Transverse colon (tissue), 4 donors: Measurements from ENCODE around the gene PTN. TPM values are rescaled to one million over a fixed set of nuclear protein-coding genes. Genes with fewer than 3 reads are reported as not detected.

ENCODE experiments used
- DNase-seq: peaks from one replicate; pipeline ENCODE4 v3.0.0-alpha.2; 2019
- H3K27ac ChIP-seq, 4 donors: fragments of 200-600 bp; sonication (generic); 2 replicates each; pipeline ENCODE4 v1.5.1; 2016 to 2018; ENCODE audit warnings: inconsistent platforms in 4 of 4
- H3K27me3 ChIP-seq: fragments of 200-600 bp; sonication (generic); 2 replicates; pipeline ENCODE4 v1.5.1; 2017; ENCODE audit warnings: inconsistent platforms
- H3K36me3 ChIP-seq, 4 donors: fragments of 200-600 bp; sonication (generic); 2 replicates each; pipeline ENCODE4 v1.5.1; 2017 to 2019; ENCODE audit warnings: inconsistent platforms in 4 of 4
- H3K4me1 ChIP-seq, 4 donors: fragments of 200-600 bp; sonication (generic); 2 replicates each; pipeline ENCODE4 v1.5.1; 2017 to 2020; ENCODE audit warnings: inconsistent platforms in 4 of 4
- H3K4me3 ChIP-seq, 4 donors: fragments of 200-600 bp; sonication (generic); 1 replicate in 1 of 4; 2 replicates in 3 of 4; pipeline versions ENCODE4 v1.5.1 to v1.6.1; 2017 to 2019; ENCODE audit warnings: inconsistent platforms in 4 of 4
- H3K9me3 ChIP-seq, 2 donors: fragments of 200-600 bp; sonication (generic); 2 replicates each; pipeline ENCODE4 v1.5.1; 2017 to 2019; ENCODE audit warnings: inconsistent platforms in 2 of 2
- CTCF ChIP-seq, 5 experiments: fragments of 200-600 bp in 3 of 5; fragments of 450-650 bp in 2 of 5; sonication (generic) in 3 of 5; IDR thresholded peaks; 1 replicate in 2 of 5; 2 replicates in 3 of 5; pipeline ENCODE4 v1.5.1; 2016 to 2017; ENCODE audit warnings: antibody characterized with exemption in 5 of 5, inconsistent platforms in 3 of 5, mild to moderate bottlenecking in 2 of 5, moderate library complexity in 1 of 5
- EP300 ChIP-seq: sonication (generic); formaldehyde crosslinking; IDR thresholded peaks from one replicate; pipeline ENCODE4 v1.6.1; 2017; ENCODE audit warnings: antibody characterized with exemption, low read depth
- POLR2A ChIP-seq: fragments of 450-650 bp; IDR thresholded peaks from one replicate; pipeline ENCODE4 v1.6.1; 2016; ENCODE audit warnings: antibody characterized with exemption, mild to moderate bottlenecking, moderate library complexity
- POLR2AphosphoS5 ChIP-seq, 3 donors: sonication (generic); formaldehyde crosslinking; IDR thresholded peaks; one replicate each; pipeline ENCODE4 v1.6.1; 2016; ENCODE audit warnings: antibody characterized with exemption in 3 of 3
- WGBS, 2 donors: methylation state at CpG; one replicate each; pipeline ENCODE4 v1.1.5; 2018; ENCODE audit warnings: low coverage in 1 of 2; 5-methylcytosine and 5-hydroxymethylcytosine counted together
- in situ Hi-C, 4 donors: fragments of 200-750 bp; cut with MboI; loops; one replicate each; pipeline versions ENCODE4 v1.15.0 to v1.15.1; 2017; ENCODE audit warnings: low sequenced_read_pairs in 3 of 4, low pct_ligation_motif_present in 1 of 4, low pct_unique_long_range_greater_than_20kb in 1 of 4
- intact Hi-C: fragments of 100-400 bp; cut with DNase I; formaldehyde crosslinking; loops from one replicate; pipeline ENCODE4 v1.15.1; 2023; ENCODE audit warnings: low total_unique reads
- total RNA-seq, 4 donors: library from RNA; depleted of rRNA; stranded (reverse); fragments of >200 nt; gene quantifications; one replicate each; pipeline ENCODE4 v1.1.0, GENCODE V29; 2016

Gene PTN
- total RNA-seq, 4 donors from 2014 or later = 3.0 to 6.4 (median 3.8) TPM

GRCh38 chr7:137304165-137304564, 39.4 kb downstream of the PTN start:
- in situ Hi-C loops (no loop called here), intact Hi-C loops (no loop called here)
- TF ChIP-seq POLR2A (no peak), CTCF (IDR thresholded peaks at IDR 0.05) (no peak), POLR2AphosphoS5 (IDR thresholded peaks at IDR 0.05) (no peak), EP300 (no peak)
- H3K27ac ChIP-seq = no peak overlapping the region
- H3K27me3 ChIP-seq = no peaks in the 10 kb centered on the region
- H3K4me1 ChIP-seq = no peaks in the 10 kb centered on the region
- no peak overlapping the region for H3K4me3 ChIP-seq
- DNase-seq = no peak
- H3K36me3 ChIP-seq = no peaks in the 10 kb centered on the region
- WGBS, 2 donors = 67 to 68% methylated on average over 1 of the region's 1 CpG
- H3K9me3 ChIP-seq = no peaks in the 10 kb centered on the region

- Histone ChIP-seq H3K27me3 (no peaks in the 10 kb centered on the region), H3K4me1 (no peaks in the 10 kb centered on the region), H3K27ac (no peak overlapping the region), H3K4me3 (no peak overlapping the region), H3K36me3 (no peaks in the 10 kb centered on the region), H3K9me3 (no peaks in the 10 kb centered on the region)
- TF ChIP-seq EP300 = no peak
- no peak for TF ChIP-seq POLR2AphosphoS5 (IDR thresholded peaks at IDR 0.05)
- no peak for TF ChIP-seq POLR2A
- no peak for TF ChIP-seq CTCF (IDR thresholded peaks at IDR 0.05)
- in situ Hi-C loops (no loop called here), intact Hi-C loops (no loop called here)
- 54 to 60% methylated on average over 2 of the region's 2 CpGs for WGBS, 2 donors
- DNase-seq = no peak
Measured at GRCh38 chr7:137302081-137302480, 41.5 kb downstream of the PTN start.

DNA sequence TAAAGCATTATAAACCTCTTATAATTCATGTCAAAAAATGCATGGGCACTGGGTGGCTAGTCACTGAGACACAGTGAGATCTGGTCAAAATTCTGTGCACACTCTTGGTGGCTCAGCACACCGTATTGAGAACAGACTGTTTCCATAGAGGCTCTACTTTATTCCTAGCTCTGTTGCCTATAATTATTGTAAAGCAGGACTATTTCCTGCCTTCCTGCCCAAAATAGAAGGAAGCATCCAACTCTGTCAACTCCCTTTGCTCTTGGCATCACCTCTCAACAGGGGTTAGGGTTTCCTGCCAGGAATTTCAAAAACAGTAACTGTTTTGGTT, 45.1 kb downstream of the PTN start:
- in situ Hi-C loops = no loop called here

GRCh38 chr7:137297551-137298463, 45.7 kb downstream of the PTN start:
- no peak overlapping the region for H3K4me3 ChIP-seq
- intact Hi-C loops (no loop called here), in situ Hi-C loops (no loop called here)
- H3K27me3 ChIP-seq = no peaks in the 10 kb centered on the region
- no peaks in the 10 kb centered on the region for H3K4me1 ChIP-seq
- TF ChIP-seq EP300 (no peak), POLR2A (no peak), CTCF (IDR thresholded peaks at IDR 0.05) (no peak), POLR2AphosphoS5 (IDR thresholded peaks at IDR 0.05) (no peak)
- DNase-seq = no peak
- no peak overlapping the region for H3K27ac ChIP-seq
- H3K9me3 ChIP-seq = no peaks in the 10 kb centered on the region
- no peaks in the 10 kb centered on the region for H3K36me3 ChIP-seq
- 59 to 68% methylated on average over 8 to 9 of the region's 9 CpGs for WGBS, 2 donors

More for the DNA sequence above, 45.1 kb downstream of the PTN start:
- Histone ChIP-seq H3K36me3 (no peaks in the 10 kb centered on the region), H3K9me3 (no peaks in the 10 kb centered on the region), H3K27me3 (no peaks in the 10 kb centered on the region), H3K27ac (no peak overlapping the region), H3K4me1 (no peaks in the 10 kb centered on the region), H3K4me3 (no peak overlapping the region)
- DNase-seq = no peak
- intact Hi-C loops = no loop called here
- WGBS, 2 donors = 57 to 74% methylated on average over 1 of the region's 1 CpG
- TF ChIP-seq POLR2A (no peak), EP300 (no peak), CTCF (IDR thresholded peaks at IDR 0.05) (no peak), POLR2AphosphoS5 (IDR thresholded peaks at IDR 0.05) (no peak)
